HG03460 (cell line): ENCODE data around the gene COPS6.
A peak's percentile ranks its signal among the peaks of the same experiment; 100 is the strongest.
"Not testable (repeated sequence)": the region's sequence is repeated elsewhere in the genome, so short reads cannot be mapped to it uniquely, and the experiment has no call there.

ENCODE experiments used
- ATAC-seq: cut with Tn5 transposase; IDR thresholded peaks from one replicate; pipeline ENCODE4 v1.9.1; 2021; ENCODE audit not compliant: unreplicated experiment

The COPS6 gene

GRCh38 chr7:100126239-100126930 is 37.6 kb downstream of the COPS6 start:
- ATAC-seq: no peak

- peak; percentile 61 for ATAC-seq
Measured at GRCh38 chr7:100126931-100127865, 38.4 kb downstream of the COPS6 start, which contains the start of gene MBLAC1. Gene MBLAC1 (plus strand): TSS chr7:100126967. CDS start chr7:100127396, 429 bp downstream.

DNA sequence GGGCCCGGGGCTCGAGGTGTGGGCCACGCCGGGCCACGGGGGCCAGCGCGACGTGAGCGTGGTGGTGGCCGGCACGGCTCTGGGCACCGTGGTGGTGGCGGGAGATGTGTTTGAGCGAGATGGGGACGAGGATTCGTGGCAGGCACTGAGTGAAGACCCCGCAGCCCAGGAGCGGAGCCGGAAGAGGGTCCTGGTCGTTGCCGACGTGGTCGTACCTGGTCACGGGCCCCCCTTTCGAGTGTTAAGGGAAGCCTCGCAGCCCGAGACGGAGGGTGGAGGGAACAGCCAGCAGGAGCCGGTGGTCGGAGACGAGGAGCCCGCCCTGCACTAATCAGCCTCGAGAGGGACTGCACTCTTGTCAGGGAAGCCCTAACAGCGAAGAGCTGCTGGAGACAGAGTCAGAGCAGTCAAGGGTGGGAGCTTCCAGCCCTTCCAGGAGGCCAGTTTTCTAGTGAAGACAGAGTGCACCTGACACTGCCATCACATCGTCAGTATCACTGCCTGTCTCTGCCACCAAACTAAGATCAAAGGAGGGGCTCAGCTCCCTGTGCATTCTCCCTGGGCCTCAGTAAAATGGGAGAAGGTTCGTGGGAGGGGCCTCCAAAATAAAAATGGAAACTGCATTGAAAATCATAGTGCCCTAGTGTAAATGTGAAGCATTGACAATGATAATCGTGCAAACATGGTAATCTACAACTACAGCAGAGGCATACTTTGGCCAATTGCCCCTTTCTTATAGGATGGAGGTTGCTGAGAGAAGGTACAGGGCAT is 39.3 kb downstream of the COPS6 start:
- no peak for ATAC-seq

- ATAC-seq: no peak
Measured at GRCh38 chr7:100128637-100128963, 39.8 kb downstream of the COPS6 start.

- not testable (repeated sequence) for ATAC-seq
Measured at GRCh38 chr7:100130220-100130607, 41.4 kb downstream of the COPS6 start.

GRCh38 chr7:100130608-100131453 is 42.1 kb downstream of the COPS6 start:
- no peak for ATAC-seq

DNA sequence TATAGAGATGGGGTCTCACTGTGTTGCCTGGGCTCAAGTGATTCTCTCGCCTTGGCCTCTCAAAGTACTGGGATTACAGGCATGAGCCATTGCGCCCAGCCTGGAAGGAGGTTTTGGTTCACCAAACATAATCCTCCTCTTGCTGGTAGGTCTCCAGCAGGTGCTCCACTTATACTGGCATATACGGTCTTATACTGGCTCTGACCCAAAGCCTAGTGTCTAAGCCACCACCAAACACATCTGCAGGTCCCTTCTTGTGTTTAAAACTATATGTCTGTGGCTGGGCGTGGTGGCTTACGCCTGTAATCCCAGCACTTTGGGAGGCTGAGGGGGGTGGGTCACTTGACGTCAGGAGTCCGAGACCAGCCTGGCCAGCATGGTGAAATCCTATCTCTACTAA is 43.4 kb downstream of the COPS6 start:
- no peak for ATAC-seq

- peak; percentile 76 for ATAC-seq
Measured at GRCh38 chr7:100132697-100133151, 44.0 kb downstream of the COPS6 start.

- no peak for ATAC-seq
Measured at GRCh38 chr7:100137851-100138760, 49.3 kb downstream of the COPS6 start.

DNA sequence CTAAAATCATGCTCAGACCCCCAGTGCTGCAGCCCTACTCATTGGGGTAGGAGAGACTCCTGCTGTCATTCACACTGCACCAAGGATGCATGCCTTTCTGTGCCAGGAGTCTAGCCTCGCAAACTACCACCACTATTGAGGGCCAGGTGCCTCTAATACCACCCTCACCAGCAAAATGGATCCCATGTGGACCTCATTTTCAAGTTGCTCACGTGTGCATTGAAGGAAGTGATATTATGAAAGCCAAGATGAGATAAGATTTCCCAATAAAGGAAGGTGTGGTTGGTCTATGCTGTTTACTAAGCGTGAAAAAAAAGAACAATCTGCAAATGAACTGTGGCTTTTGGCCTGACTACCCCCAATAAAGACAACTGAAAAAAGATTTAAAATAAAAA is 52.8 kb downstream of the COPS6 start:
- no peak for ATAC-seq
